Activated T-cell treated with anti-CD3 and anti-CD28 coated beads, Interleukin-2, amount 50 U/mL, for 24 hours (primary cell): ENCODE measurements around the gene LAMA5.
A peak's percentile ranks its signal among the peaks of the same experiment; 100 is the strongest.

Source experiments
- DNase-seq: peaks from one replicate; pipeline ENCODE4 v3.0.0-alpha.2; 2020
- H3K27ac Mint-ChIP-seq: 2 replicates; pipeline ENCODE4 v1.8.0; 2020; ENCODE audit warnings: mild to moderate bottlenecking, mixed read lengths
- H3K27me3 Mint-ChIP-seq: 2 replicates; pipeline ENCODE4 v1.8.0; 2020; ENCODE audit warnings: mixed read lengths
- H3K36me3 Mint-ChIP-seq: 2 replicates; pipeline ENCODE4 v1.8.0; 2020; ENCODE audit warnings: low read depth, mixed read lengths
- H3K4me1 Mint-ChIP-seq: 2 replicates; pipeline ENCODE4 v1.8.0; 2020; ENCODE audit warnings: low read depth, mixed read lengths
- H3K4me3 Mint-ChIP-seq: 2 replicates; pipeline ENCODE4 v1.8.0; 2020; ENCODE audit warnings: mild to moderate bottlenecking, moderate library complexity, mixed read lengths
- H3K9me3 Mint-ChIP-seq: 2 replicates; pipeline ENCODE4 v1.8.0; 2020; ENCODE audit warnings: mixed read lengths

LAMA5 gene, protein sequence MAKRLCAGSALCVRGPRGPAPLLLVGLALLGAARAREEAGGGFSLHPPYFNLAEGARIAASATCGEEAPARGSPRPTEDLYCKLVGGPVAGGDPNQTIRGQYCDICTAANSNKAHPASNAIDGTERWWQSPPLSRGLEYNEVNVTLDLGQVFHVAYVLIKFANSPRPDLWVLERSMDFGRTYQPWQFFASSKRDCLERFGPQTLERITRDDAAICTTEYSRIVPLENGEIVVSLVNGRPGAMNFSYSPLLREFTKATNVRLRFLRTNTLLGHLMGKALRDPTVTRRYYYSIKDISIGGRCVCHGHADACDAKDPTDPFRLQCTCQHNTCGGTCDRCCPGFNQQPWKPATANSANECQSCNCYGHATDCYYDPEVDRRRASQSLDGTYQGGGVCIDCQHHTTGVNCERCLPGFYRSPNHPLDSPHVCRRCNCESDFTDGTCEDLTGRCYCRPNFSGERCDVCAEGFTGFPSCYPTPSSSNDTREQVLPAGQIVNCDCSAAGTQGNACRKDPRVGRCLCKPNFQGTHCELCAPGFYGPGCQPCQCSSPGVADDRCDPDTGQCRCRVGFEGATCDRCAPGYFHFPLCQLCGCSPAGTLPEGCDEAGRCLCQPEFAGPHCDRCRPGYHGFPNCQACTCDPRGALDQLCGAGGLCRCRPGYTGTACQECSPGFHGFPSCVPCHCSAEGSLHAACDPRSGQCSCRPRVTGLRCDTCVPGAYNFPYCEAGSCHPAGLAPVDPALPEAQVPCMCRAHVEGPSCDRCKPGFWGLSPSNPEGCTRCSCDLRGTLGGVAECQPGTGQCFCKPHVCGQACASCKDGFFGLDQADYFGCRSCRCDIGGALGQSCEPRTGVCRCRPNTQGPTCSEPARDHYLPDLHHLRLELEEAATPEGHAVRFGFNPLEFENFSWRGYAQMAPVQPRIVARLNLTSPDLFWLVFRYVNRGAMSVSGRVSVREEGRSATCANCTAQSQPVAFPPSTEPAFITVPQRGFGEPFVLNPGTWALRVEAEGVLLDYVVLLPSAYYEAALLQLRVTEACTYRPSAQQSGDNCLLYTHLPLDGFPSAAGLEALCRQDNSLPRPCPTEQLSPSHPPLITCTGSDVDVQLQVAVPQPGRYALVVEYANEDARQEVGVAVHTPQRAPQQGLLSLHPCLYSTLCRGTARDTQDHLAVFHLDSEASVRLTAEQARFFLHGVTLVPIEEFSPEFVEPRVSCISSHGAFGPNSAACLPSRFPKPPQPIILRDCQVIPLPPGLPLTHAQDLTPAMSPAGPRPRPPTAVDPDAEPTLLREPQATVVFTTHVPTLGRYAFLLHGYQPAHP (N-terminal part only)

DNA sequence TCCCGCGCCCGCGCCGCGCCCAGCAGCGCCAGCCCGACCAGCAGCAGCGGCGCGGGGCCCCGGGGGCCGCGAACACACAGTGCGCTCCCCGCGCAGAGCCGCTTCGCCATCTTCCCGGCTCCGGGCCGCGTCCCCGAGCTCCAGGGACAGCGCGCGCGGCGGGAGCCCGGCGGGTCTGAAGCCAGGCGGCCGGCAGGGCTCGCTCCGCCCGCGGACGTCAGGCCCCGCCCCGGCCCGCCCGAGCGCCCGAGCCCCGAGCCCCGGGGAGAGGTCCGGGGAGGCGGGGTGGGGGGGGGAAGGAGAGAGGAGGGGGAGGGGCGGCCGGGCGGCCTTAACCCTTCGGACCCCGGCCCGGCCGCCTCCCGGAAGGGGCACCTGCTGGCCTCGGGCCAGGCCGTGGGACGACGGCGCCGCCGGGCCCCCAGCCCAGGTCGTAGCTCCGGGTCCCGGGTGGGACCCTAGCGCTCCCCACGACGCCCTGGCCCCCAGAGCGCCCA lies at the start of gene LAMA5:
TSS of gene LAMA5 (minus strand) at position 177 of the 497 bp plus-strand sequence. CDS start at position 110, 67 bp downstream.
- Mint-ChIP-seq H3K27ac (no peak within 1 kb of the TSS), H3K4me1 (peaks cover 14% of the 10 kb centered on the region), H3K27me3 (peaks cover 48% of the 10 kb centered on the region), H3K36me3 (no peaks in the 10 kb centered on the region), H3K9me3 (no peaks in the 10 kb centered on the region), H3K4me3 (peak within 1 kb of the TSS; percentile 38)
- DNase-seq: peak; percentile 50

DNA sequence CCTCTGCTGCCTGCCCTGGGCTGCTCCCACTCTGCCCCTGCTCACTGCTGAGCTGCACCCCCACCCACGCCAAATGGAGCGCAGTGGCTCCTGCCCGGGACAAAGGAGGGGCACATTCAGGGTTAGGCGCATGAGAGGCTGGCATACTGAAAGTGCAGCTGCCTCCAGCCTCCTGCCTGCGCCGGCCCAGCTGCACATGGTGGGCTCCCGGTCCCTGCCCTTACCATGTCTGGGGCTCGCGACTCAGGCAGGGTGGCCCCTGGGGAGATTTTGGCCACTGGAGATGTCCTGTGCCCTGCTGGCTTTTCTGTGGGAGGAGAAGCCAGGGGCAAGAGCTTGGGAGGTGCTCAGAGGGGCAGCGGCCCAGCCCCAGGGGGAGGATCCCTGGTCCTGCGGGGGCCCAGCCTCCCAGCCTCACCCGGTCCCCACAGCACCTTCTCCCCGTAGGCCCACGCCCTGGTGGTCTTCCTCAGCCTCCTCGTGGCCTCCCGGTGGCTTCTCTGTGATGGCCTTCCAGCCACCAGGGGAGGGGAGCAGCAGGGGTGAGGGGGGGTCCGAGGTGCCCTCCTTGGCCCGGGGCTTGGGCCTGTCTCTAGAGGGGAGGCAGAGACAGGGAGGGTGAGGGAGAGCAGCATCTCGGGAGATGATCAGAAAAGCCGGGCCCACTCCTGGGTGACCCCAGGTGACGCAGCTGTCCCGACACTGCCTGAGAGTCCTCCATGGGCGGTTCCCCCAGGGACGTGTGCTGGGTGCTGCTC lies 48.4 kb upstream of the LAMA5 start:
- Mint-ChIP-seq H3K4me3 (no peak overlapping the region), H3K27me3 (no peaks in the 10 kb centered on the region), H3K4me1 (no peaks in the 10 kb centered on the region), H3K36me3 (no peaks in the 10 kb centered on the region), H3K9me3 (no peaks in the 10 kb centered on the region), H3K27ac (no peak overlapping the region)
- DNase-seq: no peak

DNA sequence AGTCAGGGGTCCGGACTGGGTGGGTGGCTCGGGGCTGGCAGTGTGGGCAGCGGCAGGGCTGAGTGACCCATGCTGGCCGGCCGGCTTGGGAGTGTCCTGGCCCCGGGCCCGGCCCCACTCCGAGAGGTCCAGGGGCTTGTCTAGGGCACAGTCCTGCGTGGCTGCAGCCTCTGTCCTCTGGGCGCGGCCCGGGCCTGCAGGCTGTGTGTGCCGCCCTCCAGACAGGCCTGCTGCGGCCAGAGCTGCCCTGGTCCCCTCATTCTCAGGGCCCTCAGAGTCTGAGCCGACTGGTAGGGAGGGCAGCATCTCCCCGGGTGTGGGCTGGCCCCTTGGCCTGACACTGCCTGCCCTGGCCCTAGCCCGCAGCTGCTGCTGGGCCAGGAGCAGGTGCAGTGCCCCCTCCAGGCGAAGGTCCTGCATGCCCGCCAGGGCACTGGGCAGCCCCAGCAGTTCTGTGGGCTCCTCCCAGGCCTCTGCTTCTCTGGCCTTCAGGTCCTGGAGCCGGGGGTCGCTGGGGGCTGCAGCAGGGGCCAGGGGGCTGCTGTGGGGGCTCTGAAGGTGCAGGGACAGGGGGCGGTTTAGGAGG lies 46.9 kb upstream of the LAMA5 start:
- no peak overlapping the region for H3K27ac Mint-ChIP-seq
- no peaks in the 10 kb centered on the region for H3K27me3 Mint-ChIP-seq
- H3K36me3 Mint-ChIP-seq: no peaks in the 10 kb centered on the region
- H3K4me1 Mint-ChIP-seq: peaks cover 8% of the 10 kb centered on the region
- no peak overlapping the region for H3K4me3 Mint-ChIP-seq
- H3K9me3 Mint-ChIP-seq: no peaks in the 10 kb centered on the region
- DNase-seq: no peak

DNA sequence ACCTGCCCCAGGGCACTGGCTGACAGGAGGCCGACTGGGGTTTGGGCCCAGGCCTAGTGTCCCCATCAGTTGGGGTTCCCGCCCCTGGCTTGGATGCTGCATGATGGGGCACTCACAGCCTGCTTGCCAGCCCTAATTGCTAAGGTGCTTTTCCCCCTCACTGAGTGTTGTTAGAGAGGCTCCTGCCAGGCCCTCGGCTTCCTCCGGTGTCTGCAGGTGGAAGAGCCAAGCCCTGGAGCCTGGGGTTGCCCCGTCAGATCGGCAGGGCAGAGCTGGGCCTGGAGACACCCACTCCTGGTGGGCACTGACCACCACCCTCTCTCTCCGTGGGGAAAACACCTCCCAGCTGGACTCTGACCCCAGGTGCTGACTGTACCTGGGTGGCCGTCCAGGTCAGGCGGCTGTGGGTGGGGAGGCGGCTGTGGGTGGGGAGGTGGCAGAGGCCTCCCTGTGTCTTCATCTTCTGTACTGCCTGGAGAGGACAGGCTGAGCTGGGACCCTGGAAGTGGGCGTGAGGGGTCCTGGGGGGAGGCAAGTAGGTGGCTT lies 46.0 kb upstream of the LAMA5 start:
- Mint-ChIP-seq H3K27me3 (no peaks in the 10 kb centered on the region), H3K36me3 (no peaks in the 10 kb centered on the region), H3K4me3 (no peak overlapping the region), H3K27ac (no peak overlapping the region), H3K9me3 (no peaks in the 10 kb centered on the region), H3K4me1 (peaks cover 8% of the 10 kb centered on the region)
- DNase-seq: no peak

DNA sequence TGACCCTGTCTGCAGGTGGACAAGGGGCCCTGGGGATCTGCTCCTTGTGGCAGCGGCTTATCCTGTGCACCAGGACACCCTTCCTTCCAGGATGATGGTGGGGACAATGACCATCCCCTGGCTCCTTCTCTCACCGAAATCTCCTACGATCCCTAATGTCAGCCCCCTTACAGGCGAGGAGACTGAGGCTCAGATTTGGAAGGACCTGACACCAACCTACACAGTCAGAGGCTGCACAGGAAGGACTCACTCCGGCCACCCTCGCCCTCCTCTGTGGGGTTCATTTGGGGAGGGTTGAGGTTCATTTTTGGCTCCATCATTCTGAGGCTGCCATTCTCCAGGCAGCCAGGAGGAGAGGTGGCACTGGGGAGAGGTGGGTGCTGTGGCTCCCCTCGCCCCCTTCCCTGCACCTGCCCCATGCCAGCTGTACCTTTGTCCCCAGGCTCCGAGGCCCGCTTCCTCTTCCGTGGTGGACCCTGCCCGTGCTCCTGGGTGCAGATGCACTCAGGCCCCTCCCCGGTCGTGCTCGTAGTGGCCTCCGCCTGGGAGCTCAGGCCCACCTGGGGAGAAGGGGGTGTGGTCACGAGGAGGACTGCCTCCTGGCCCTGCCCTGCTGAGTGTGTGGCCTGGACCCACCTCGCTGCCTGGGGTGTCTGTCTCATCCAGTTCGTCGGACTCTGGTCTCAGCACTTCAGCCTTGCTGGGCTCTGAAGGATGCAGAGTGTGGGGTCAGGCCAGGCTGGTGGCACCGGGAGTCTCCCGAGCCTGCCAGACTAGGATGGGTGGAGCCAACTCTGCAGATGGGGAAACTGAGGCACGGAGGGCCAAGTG lies 45.3 kb upstream of the LAMA5 start:
- peaks cover 14% of the 10 kb centered on the region for H3K4me1 Mint-ChIP-seq
- no peak overlapping the region for H3K27ac Mint-ChIP-seq
- no peaks in the 10 kb centered on the region for H3K9me3 Mint-ChIP-seq
- H3K27me3 Mint-ChIP-seq: no peaks in the 10 kb centered on the region
- H3K4me3 Mint-ChIP-seq: no peak overlapping the region
- H3K36me3 Mint-ChIP-seq: no peaks in the 10 kb centered on the region
- no peak for DNase-seq

DNA sequence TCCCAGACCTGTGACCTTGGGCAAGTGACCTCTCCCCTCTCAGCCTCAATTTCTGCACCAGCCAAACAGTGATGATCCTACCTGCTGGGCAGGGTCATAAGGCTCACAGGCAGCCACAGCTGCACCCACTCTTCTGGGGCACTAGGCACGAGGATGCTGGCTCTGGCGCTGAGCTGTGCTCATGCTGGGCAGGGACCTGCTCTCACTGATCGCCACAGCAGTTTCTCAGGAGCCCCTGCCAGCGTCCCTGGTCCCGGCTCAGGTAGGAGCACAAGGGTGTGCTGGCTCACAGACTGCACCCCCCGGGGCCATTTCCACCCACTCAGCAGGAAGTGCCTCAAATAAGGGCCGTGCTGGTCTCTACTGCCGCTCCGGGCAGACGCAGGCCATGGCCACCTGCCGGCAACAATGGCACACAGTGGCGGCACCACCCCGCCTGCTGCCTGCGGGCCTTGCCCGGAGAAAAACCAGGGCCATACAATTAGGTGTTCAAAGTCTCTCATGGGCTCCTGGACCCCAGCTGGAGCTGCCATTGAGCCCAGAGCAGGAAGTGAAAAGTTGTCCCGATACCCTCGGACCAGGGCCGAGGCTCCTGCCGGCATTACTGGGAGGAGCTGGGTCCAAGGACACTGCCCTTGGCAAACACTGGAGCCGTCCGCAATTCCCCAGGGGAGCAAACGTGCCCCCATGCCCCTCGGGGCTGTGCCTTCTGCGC lies 44.5 kb upstream of the LAMA5 start:
- no peaks in the 10 kb centered on the region for H3K36me3 Mint-ChIP-seq
- H3K27me3 Mint-ChIP-seq: no peaks in the 10 kb centered on the region
- no peaks in the 10 kb centered on the region for H3K9me3 Mint-ChIP-seq
- H3K27ac Mint-ChIP-seq: no peak overlapping the region
- DNase-seq: no peak
- no peak overlapping the region for H3K4me3 Mint-ChIP-seq
- peaks cover 15% of the 10 kb centered on the region for H3K4me1 Mint-ChIP-seq

DNA sequence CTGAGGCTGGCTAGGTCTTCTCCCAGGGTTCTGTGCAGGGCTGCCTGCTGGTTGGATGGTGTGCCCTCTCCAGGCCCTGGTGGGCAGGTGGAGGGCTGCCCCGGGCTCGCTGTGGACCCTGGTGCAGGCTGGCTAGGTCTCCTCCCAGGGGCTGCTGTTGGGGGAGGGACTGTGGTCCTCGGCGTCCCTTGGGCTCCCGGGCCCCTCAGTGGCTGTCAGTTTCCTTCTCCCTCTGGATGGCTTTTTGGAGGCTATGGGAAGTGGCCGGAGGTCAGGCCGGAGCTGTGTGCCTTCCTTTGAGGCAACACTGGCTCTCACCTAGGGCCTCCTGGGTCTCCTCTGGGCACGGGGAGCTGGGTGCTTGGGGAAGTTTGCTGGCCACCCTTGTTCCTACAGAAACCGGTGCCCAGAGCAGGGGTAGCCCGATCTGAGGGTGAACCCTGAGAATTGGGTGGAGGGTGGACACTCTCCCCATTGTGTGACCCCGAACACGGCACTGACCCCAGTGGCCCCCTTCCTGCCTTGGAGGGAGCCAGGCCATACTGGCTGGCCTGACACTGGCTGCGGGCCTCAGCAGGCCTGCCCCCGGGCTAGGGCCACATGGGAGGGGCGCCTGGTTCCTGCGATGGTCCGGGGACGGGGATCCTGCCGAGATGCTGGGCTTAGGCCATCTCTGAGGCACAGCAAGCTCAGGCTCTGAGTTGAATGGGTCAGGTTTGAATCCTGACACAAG lies 43.8 kb upstream of the LAMA5 start:
- H3K27me3 Mint-ChIP-seq: no peaks in the 10 kb centered on the region
- peaks cover 19% of the 10 kb centered on the region for H3K4me1 Mint-ChIP-seq
- no peaks in the 10 kb centered on the region for H3K9me3 Mint-ChIP-seq
- no peak overlapping the region for H3K27ac Mint-ChIP-seq
- DNase-seq: no peak
- H3K4me3 Mint-ChIP-seq: no peak overlapping the region
- no peaks in the 10 kb centered on the region for H3K36me3 Mint-ChIP-seq

DNA sequence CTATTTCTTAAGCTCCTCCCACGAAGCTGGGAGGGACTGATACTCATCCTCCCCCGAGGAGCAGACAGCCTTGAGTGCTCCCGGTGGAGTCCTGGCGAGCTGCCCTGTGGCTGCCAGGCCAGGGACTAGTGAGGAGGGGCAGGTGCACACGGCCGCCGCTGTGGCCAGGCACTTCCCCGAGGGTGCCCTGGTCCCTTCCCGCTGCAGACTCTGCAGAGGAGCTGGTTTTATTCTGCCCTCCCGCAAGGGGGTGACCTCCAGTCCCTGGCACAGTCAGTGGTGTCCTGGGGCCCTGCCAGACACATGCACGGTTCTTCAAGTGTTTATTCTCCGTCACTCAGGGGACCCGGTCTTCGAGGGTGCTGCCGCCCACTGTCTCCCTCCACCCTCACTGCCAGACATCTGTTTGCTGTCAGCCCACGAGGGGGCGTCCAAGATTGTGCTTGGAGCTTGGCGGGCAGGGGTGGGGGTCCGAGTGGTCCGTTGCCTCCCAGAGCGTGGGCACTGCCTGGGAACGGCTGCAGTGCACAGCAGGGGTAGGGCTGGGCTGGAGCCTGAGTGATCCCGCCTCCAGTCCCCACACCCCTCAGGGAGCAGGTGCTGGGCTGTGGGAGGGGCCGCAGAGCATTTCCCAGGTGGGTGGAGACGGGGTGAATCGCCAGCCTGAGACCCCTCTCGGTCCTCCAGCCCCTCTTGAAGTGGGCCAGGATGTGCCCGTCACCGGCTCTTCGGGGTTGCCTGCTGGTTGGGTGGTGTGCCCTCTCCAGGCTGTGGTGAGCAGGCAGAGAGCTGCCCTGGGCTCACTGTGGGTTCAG lies 43.0 kb upstream of the LAMA5 start:
- Mint-ChIP-seq H3K27me3 (no peaks in the 10 kb centered on the region), H3K4me3 (no peak overlapping the region), H3K4me1 (peaks cover 27% of the 10 kb centered on the region), H3K27ac (no peak overlapping the region), H3K36me3 (peaks cover 2% of the 10 kb centered on the region), H3K9me3 (no peaks in the 10 kb centered on the region)
- DNase-seq: peak; percentile 60

DNA sequence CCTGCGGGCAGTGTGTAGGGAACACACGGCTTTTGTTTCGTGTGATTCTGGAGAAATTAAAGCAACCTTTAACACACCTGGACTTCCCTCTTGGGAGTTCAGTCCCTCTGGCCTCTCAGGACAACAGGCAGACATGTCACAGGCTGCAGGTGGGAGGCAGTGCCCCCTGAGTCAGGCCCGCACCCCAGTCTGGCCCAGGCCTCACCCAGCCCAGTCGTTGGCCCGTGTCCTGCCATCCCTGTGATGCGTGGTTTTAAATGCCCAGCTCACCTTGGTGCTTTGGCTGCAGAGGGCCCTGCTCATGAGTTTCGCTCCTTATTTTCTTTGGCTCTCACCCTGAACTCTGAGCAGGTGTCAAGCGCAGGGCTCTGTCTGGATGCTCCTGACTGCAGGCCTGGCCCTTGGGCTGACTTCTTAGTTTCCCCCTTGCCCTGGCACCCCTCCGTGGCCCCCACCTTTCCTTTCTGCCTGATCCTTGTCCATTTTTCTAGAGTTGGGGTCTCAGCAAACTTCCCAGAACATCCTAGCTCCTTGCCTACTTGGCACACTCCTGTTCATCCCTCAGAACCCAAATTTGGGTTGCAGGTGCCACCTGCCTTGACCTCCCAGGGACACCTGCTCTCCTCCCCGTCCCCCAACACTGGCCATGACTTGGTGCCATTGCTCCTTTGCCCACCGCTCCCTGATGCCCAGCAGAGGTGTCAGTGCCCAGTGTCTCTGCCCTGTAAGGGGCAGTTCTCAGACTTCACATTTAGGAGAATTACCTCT lies 42.2 kb upstream of the LAMA5 start:
- H3K4me3 Mint-ChIP-seq: no peak overlapping the region
- peaks cover 2% of the 10 kb centered on the region for H3K36me3 Mint-ChIP-seq
- no peak overlapping the region for H3K27ac Mint-ChIP-seq
- DNase-seq: no peak
- H3K4me1 Mint-ChIP-seq: peaks cover 31% of the 10 kb centered on the region
- H3K27me3 Mint-ChIP-seq: no peaks in the 10 kb centered on the region
- H3K9me3 Mint-ChIP-seq: no peaks in the 10 kb centered on the region

DNA sequence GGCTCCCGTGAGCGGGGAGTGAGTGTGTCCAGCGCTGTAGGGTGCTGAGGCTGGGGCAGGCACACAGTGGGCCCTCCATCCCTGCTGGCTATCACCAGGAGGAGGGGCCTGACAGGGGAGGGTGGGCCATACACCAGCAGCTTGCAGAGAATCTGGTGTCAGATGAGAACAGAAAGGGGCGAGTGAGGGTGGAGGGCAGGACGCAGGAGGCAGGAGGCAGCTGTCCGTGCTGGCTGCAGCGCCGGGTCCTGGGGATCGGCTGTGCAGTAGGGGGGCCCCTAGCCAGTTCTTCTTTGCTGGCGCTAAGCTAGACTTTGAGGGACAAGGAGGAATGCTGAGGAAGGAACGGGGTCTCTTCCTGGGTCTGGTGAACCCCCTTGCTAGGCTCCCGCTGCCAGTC lies 41.5 kb upstream of the LAMA5 start:
- Mint-ChIP-seq H3K9me3 (no peaks in the 10 kb centered on the region), H3K36me3 (peaks cover 2% of the 10 kb centered on the region), H3K4me1 (peaks cover 34% of the 10 kb centered on the region), H3K27me3 (no peaks in the 10 kb centered on the region), H3K27ac (peak overlapping the region; percentile 37), H3K4me3 (no peak overlapping the region)
- no peak for DNase-seq
